ENCODE results near the gene CDKAL1. TPM values are rescaled to one million over a fixed set of nuclear protein-coding genes. Genes with fewer than 3 reads are reported as not detected.

Gene CDKAL1
- total and polyA plus RNA-seq, 2 of the 13 experiments (the other 11 are each of a cell fraction or from before 2014, with no cell fraction given) = 9.5 to 27.7 TPM

DNA sequence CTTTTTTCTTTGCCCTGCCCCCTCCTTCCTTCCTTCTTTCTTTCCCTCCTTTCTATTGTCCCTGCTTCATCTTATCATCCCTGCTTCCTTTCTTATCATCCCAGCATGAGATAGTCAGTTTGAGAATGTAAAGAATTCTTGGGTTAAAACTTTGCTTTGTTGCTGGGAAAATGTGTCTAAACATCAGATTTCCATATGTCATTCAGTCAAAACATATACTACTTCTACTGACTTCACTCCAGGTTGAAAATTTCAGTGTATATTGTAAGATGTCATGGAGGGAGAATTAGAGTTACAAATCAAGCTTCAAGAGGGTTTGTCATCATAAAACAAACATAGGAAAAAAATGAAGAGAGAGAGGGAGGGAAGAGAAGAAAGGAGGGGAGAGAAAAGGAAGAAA is 700.9 kb downstream of the CDKAL1 start (continued):
- TF ChIP-seq PITX1 (CRISPR knock-in tag; IDR thresholded peaks at IDR 0.05) (no peak), ZFP37 (CRISPR knock-in tag; IDR thresholded peaks at IDR 0.05; ENCODE audit: borderline replicate concordance) (no peak), GPN1 (CRISPR knock-in tag; IDR thresholded peaks at IDR 0.05; ENCODE audit: borderline replicate concordance) (no peak), ZNF205 (CRISPR knock-in tag; IDR thresholded peaks at IDR 0.05) (no peak)
- TF ChIP-seq, protein P1, sequence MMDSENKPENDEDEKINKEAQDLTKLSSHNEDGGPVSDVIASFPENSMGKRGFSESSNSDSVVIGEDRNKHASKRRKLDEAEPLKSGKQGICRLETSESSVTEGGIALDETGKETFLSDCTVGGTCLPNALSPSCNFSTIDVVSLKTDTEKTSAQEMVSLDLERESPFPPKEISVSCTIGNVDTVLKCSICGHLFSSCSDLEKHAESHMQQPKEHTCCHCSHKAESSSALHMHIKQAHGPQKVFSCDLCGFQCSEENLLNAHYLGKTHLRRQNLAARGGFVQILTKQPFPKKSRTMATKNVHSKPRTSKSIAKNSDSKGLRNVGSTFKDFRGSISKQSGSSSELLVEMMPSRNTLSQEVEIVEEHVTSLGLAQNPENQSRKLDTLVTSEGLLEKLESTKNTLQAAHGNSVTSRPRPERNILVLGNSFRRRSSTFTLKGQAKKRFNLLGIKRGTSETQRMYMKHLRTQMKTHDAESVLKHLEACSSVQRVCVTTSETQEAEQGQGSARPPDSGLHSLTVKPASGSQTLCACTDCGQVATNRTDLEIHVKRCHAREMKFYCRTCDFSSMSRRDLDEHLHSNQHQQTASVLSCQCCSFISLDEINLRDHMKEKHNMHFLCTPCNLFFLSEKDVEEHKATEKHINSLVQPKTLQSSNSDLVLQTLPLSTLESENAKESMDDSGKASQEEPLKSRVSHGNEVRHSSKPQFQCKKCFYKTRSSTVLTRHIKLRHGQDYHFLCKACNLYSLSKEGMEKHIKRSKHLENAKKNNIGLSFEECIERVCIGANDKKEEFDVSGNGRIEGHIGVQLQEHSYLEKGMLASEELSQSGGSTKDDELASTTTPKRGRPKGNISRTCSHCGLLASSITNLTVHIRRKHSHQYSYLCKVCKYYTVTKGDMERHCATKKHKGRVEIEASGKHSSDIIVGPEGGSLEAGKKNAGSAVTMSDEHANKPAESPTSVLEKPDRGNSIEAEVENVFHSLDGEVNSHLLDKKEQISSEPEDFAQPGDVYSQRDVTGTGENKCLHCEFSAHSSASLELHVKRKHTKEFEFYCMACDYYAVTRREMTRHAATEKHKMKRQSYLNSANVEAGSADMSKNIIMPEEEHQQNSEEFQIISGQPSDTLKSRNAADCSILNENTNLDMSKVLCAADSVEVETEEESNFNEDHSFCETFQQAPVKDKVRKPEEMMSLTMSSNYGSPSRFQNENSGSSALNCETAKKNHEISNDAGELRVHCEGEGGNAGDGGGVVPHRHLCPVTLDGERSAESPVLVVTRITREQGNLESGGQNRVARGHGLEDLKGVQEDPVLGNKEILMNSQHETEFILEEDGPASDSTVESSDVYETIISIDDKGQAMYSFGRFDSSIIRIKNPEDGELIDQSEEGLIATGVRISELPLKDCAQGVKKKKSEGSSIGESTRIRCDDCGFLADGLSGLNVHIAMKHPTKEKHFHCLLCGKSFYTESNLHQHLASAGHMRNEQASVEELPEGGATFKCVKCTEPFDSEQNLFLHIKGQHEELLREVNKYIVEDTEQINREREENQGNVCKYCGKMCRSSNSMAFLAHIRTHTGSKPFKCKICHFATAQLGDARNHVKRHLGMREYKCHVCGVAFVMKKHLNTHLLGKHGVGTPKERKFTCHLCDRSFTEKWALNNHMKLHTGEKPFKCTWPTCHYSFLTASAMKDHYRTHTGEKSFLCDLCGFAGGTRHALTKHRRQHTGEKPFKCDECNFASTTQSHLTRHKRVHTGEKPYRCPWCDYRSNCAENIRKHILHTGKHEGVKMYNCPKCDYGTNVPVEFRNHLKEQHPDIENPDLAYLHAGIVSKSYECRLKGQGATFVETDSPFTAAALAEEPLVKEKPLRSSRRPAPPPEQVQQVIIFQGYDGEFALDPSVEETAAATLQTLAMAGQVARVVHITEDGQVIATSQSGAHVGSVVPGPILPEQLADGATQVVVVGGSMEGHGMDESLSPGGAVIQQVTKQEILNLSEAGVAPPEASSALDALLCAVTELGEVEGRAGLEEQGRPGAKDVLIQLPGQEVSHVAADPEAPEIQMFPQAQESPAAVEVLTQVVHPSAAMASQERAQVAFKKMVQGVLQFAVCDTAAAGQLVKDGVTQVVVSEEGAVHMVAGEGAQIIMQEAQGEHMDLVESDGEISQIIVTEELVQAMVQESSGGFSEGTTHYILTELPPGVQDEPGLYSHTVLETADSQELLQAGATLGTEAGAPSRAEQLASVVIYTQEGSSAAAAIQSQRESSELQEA (CRISPR knock-in tag; IDR thresholded peaks at IDR 0.05; ENCODE audit: not compliant biosample characterization) = no peak
- TF ChIP-seq, protein P2, sequence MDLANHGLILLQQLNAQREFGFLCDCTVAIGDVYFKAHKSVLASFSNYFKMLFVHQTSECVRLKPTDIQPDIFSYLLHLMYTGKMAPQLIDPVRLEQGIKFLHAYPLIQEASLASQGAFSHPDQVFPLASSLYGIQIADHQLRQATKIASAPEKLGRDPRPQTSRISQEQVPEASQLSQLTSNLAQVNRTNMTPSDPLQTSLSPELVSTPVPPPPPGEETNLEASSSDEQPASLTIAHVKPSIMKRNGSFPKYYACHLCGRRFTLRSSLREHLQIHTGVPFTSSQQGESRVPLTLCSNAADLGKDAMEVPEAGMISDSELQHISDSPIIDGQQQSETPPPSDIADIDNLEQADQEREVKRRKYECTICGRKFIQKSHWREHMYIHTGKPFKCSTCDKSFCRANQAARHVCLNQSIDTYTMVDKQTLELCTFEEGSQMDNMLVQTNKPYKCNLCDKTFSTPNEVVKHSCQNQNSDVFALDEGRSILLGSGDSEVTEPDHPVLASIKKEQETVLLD (CRISPR knock-in tag; IDR thresholded peaks at IDR 0.05; ENCODE audit: low read depth) = no peak
